DMS153 (cell line): ENCODE results near the gene COL4A1.
"Not testable (repeated sequence)": the region's sequence is repeated elsewhere in the genome, so short reads cannot be mapped to it uniquely, and the experiment has no call there.

Experiments used
- DNase-seq: peaks from one replicate; lab custom pipeline; 2025; lab: John Stamatoyannopoulos, UW

Gene COL4A1

DNA sequence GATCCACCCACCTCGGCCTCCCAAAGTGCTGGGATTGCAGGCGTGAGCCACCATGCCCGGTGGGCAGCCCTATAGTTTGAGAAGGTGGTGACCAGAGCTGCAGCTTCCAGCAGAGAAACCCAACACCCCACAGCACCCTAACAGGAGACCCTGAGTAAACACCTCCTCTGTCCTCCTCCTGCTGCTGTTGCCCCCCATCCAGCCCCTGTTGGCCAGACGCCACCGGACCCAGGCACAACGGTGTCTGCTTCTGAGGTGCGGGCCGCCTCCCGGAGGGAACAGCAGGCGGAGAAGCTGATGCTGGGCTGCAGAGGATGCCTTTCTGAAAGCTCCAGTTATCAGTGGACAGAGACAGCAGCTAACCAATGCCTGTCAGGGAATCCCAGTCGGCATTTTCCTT is 175.5 kb downstream of the COL4A1 start:
- no peak for DNase-seq

DNA sequence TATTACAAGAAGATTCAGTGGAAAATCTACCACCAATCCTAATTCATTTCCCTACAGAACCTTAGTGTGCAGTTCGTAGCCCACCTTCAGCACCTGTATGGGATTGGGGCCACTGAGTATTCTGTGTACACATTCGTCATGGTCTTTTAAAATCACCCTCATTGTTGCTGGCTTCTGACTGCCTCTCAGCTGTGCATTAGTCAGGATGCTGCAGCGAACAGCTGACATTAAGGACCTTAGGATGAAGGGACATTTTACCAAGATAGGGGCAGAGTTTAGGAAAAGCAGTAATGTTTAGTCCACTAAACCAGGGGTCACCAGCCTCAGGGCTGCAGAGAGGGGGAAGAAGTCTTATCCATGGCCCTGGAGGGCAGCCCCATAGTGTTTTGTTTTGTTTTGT is 176.5 kb downstream of the COL4A1 start:
- no peak for DNase-seq

DNA sequence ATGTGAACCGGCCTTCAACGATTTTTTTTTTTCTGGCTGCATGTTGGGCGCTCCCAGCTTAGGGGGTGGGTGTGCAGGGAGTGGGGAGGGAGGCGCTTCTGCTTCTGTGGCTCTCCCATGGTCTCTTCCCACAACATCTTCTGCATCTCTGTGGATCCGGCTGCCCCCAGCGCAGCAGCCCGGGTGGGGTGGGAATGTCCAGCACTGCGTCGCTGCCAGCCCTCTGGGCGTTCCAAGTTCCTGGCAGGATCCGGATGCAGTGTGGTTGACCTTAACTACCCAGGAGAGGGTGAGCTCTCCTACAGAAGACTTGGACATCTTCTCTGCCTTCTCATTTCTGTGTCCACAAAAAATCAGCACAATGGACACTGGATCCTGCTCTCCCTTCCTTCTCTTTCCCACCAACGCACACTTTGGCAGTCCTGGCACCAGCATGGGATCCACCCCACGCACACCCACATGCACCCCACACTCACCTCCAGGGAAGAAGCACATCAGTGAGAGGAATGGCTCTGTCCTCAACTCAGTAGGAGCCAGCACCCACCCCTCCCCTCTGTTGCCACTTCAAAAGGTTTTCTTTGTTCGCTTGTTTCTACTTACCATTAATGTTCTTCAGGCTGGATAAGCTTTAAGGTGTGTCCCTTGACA is 177.3 kb downstream of the COL4A1 start:
- DNase-seq: no peak

DNA sequence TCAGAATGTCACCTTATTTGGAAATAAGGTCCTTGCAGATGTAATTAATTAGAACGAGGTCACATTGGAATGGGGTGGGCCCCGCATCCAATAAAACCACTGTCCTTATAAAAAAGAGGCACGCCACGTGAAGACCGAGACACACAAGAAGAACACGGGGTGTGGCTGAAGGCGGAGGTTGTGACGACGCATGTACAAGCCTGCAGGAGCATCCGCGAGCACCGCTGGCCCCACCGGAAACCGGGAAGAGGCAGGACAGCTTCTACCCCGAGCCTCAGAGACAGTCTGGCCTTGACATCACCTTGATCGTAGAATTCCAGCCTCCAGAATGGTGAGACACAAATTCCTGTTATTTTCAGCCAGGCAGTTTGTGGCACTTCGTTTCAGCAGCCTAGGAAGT is 177.9 kb downstream of the COL4A1 start:
- DNase-seq: peak; percentile 64

DNA sequence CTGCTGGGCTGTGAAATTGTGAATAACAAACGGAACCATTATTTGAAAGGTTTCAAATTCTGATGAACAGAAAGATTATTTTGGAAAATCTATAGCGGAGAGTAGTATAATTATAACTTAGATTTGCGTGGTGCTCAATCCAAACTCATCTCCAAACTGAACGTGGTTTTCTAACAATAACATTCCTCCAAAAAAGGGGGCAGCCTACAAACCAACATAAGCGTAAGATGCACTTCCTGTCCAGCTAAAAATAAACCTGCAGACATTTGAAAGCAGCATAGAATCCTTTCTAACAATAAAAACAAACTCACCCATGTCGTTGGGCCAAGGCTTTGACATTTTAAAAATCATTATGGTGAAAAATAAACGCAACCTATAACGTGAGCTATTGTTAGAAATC is 178.4 kb downstream of the COL4A1 start:
- DNase-seq: no peak

DNA sequence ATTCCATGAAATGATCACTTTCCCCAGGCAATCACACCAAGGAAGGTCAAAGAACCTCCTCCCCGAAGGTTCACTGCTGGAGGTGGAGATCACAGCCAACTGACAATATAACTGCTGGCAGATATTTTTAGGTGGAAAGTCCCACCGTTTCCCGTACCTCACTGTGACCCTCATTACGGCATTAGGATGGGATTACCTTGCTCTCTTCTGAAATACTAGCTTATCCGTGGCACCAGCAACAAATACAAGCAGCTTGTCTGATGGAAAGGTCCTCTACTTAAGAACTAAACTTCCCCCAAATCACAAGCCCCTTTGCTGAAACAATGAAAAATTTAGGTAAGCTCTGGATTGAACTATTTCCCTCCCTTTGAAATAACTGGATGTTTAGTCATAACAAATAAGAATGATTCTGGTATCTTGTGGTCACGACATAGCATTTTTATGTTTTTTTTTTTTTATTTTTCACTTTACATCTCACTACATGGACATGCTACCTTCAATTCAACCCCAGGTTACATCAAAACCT is 178.9 kb downstream of the COL4A1 start:
- no peak for DNase-seq

DNA sequence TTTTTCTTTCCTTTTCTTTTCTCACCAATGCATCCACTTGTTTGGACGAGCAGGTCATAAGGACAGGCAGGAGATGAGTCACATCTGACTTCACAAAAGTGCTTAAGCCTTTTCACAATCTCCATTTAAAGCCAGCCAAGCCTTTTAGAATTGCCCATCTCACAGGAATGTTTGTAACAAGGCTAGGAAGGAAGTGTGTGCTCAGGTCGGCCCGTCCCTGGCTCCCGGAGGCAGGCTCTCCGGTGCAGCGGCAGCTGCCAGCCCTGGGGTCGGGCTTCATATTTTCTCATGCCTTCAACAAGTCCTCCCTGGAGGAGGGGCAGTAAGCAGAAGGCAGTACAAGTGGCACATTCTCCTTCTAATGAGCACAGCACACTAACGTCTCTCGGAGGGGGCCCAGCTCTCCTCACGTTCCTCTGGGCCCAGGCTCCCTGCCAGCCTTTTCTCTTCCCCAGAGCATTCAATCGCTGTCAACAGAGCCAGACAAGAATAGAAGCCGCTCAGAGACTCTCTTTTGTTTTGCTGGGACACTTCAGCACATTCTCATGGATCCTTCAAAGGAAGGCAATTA is 180.5 kb downstream of the COL4A1 start:
- peak; percentile 31 for DNase-seq

DNA sequence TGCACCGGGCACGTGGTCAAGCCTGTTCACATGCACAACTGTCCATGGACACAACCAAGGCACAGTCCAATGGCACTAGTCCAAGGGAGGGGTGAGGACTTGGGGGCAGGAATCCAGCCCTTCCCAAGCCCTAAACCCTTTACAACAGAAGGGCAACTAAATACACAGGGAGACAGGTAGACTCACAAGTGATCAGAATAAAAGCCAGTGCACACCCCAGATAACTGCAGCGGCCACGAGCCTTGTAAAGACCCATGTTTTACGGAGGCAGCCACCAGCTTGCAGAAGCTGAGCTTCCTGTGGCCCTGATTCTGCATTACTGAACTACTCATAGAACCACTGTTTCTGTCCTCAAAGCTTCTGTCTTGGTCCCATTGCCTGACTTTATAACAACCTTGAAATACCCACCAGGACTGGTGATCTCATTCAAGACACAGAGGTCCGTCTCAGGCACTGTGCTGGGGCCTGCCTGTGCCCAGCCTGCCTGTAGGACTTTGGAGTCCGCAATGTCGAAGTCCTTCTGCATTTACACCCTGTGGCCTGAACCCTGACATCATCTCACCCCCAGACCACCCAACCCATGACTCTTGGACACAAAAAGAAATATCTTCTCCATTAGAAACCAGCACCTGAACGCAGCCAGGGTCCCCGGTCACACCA is 181.2 kb downstream of the COL4A1 start:
- no peak for DNase-seq

DNA sequence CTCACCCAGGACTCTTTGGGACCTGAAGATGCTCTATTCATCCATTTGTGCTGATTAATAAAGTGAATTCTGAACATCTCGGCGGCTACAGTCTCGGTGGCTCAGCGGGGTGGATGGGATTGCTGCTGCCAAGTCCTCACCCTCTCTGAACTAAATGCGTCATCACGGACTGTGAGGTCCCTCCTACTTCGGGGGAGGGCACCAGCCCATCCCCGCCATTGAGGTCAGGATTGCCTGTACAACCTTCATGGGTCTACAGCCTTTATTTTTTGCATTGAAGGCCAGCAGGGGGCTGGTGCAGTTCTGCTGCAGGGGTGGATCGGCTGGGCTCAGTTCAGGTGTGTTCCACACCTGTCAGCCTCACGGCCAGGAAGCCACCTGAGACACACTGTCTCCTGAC is 181.8 kb downstream of the COL4A1 start:
- DNase-seq: peak; percentile 86

DNA sequence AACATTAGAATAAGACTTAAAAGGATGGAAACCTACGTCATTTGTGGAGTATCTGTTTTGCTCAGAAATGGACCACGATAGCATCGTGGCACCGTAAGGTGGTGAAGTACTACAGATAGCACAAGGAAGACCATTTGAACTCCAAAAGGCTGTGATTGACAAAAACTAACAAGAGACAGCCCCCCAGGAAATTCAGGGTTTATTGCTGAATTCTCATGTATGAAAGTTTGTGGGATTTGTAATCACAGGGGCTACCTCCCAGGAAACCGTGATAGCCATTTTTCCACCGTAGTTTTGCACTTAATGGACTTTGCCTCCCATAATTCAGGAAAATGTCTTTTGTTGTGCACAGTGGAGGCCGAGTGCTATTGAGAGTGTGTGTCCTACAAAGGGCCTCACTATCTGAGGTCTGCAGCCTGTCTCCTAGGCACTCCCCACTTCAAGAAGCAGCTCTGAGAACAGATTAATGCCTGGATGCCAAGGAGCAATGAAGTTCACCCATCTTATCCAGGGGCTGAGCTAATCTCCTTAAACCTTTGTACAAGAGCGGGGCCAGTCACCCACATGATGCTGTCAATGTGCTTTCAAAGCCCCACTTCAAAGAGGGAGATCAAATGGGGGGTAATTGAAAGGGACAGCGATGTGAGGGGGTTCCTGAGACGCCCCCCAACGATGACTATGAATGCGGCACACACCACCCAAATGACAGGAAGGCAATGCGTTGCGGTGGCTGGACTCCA is 182.6 kb downstream of the COL4A1 start:
- DNase-seq: no peak

DNA sequence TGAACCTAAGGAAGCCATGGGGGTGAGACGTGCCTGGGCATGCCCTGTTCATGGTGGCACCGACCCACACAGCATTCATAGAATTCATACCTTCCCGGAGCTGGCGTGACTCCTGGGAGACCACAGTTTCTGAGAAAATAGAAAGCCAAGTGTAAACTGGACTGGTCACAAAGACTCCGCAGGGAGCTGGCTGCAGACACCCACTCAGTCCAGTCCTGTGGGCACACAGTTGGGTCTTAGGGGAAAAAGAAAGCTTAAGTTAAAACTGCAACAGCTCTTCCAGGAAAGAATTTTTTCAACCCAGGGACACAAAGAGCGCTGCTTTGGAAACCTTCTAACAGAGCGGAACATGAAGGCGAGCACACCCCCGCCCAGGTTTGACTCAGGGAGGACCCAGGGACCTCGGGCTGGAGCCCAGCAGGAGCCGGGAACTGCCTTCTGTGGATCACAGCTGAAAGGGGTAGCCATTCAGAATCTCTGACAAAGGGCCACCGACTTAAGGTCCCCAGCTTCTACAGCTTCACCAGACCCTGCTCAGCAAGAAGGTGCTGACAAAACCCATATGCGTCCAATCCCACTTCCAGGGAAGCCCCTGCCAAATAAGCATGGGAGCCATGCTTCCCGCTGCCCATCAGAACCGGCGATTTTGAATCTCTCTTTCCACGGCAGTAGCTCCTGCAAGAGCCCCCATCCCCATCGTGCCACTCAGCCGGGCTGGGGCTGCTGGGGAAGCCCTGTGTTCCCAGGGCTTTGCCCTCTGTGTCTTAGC is 183.7 kb downstream of the COL4A1 start:
- peak; percentile 52 for DNase-seq

DNA sequence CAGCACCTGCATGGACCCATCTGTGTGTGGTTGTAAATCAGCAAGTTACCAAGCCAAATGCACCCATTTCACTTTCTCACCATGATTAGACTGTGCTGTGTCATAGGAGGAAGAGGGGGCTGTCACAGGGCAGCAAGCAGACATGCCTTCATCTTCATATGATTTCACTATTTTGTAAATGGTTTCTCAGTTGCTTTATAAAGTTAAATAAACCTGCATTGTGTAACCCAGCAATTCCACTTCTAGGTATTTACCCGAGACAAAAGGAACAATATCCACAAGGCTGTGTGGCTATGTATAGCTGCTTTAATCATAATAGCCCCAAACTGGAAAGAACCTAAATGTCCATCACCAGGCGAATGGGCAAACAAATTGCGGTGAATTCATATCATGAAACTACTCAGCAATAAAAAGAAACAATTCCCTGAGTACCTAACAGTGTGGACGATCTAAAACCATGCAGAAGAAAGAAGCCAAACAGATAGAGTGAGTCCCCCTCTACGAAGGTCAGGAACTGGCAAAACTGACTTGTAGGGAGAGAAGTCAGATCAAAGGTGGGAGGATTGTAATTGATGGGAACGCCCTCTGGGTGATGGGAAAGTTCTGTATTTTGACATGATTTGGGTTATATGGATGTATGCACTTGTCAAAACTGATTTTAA is 185.4 kb downstream of the COL4A1 start:
- no peak for DNase-seq

DNA sequence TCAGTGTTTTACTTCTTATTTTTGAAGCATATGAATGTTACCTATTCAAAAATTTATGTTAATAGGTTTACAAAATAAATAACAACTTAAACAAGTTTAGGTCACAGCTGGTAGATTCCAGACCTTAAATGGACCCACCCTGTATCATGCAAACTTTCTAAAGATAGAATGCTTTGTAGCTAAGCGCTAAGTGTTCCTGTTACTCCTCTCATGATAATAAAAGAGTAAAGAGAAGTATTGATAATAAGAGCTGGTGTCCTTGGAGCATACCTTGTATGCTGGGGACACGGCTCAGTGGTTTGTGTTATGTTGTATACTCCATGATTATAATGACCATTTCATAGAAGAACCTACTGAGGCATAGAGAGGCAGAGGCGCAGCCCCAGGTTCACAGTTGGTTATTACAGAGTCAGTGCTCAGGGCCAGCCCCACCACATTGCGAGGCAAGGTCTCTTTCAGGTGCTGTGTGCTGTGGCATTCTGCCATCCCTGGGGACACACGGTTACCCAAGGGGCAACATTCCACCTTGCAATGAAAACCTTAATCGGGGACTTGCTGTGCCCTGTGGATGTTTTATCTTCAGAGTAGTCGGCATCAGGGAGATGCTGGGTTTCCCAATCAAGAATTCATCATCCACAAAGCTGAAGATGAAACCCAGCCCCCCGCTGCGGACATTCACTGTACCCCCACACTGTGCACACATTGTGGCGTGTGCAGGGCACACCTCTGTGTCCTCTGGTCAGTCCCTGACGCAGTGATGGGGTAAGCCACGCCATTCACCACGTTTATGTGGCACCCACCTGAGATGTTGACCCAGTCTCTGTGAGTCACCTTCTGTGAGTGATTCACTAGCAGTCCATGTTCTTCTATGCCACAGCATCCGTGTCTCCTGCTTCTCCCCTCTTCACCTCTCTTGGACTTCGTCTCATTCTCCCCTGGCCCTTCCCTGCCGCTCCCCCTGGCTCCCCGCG is 186.7 kb downstream of the COL4A1 start:
- no peak for DNase-seq

DNA sequence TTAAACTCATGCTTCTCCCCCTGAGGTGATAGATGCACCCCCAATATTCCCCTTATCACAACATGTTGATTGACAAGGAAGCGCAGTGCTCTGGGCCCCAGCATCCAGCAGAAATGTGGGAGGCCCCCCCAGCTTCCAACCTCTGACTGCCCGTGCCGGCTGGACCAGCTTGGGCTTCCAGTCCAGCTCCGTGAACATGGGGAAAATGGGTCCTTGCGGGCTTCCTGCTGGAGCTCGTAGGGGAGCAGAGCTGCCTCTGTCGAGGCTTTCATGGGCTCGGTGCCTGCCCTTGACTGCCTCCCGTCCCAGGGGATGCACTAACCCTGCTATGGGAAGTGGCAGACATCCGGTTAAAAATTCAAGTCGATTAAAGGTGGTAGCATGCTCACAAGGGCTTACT is 188.9 kb downstream of the COL4A1 start:
- DNase-seq: no peak

DNA sequence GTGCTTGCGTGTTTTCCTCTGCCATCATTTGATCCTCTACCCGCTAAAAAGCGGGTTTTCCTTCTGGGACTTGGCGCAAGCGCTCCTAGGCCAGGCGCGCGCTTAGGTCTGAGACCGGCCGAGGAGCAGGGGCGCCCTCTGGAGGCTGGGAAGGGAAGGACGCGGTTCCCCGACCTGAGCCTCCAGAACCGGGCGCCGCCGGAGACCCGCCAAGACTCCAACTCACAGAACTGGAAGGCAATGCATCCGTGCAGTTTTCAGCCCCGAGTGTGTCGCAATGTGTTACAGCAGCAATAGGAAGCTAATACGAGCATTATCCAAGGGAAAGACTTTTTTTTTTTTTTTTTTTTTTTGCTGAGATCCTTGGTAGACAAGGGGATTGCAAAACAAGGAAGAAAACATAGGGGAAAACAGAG is 190.9 kb downstream of the COL4A1 start:
- DNase-seq: no peak

DNA sequence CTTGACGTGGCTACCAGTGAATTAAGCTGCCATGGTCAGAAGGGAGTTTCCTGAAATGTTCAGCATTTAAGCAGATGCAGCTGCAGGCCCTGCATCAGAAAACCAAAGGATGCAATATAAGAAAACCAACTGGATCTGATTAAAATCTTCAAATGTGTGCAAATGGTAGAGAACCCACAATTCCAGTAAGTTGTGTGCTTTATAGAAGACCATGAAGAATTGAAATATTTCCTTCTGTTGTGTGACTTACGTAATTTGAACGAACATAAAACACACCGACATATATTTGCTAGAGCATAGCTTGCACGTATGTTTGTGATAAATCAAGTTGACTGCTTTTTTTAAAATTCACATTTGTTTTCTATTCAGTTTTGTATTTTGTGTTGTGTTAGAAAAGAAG is 191.4 kb downstream of the COL4A1 start:
- no peak for DNase-seq

DNA sequence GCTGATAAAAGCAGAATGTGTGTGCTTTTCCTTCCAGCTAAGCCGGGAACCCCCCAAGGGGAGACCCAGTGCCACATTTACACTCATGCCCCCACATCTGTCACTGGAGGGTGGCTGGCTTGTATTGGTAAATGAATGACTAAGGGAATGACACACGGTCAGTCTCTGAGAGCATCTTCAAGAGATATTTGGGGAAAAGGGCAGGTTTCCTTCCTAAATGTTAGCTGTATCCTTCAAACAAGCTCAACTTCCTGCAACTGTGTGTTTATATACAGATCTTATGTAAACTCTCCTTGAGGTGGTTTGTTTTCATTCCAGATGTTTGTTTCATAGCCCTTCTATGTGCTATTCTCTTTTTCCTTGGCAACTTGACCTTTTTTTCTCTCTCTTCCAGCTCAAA is 192.6 kb downstream of the COL4A1 start:
- no peak for DNase-seq

DNA sequence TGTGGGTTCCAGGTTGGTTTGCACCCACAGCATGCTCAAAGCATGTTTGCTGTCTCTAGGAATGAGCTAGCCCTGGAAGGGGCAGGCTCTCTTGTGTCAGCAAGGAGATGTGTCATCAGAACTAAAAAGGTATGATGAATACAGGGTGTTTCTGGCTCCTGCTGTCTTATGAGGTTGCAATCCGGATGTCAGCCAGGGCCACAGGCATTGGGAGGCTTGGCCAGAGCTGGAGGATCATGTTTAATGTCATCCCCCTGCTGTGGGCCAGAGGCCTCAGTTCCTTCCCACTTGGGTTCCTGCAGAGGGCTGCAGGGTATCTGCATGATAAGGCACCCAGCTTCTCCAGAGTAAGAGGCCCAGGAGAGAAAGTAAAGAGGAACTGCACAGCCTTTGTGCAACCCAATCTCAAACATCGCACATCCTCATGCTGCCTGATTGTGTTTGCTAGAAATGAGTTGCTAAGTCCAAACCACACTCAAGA is 193.6 kb downstream of the COL4A1 start:
- no peak for DNase-seq

DNA sequence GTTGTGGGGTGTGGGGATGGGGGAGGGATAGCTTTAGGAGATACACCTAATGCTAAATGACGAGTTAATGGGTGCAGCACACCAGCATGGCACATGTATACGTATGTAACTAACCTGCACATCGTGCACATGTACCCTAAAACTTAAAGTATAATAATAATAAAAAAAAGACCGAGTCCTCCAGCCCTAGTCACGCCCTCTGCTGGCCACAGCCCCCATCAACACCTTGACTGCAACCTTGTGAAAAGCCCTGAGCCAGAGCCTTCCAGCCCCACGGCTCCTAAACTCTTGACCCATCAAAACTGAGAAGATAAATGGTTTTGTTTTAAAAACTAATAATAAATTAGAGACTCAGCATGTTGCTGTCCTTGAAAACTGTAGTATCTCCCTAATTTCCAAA is 194.6 kb downstream of the COL4A1 start:
- not testable (repeated sequence) for DNase-seq

DNA sequence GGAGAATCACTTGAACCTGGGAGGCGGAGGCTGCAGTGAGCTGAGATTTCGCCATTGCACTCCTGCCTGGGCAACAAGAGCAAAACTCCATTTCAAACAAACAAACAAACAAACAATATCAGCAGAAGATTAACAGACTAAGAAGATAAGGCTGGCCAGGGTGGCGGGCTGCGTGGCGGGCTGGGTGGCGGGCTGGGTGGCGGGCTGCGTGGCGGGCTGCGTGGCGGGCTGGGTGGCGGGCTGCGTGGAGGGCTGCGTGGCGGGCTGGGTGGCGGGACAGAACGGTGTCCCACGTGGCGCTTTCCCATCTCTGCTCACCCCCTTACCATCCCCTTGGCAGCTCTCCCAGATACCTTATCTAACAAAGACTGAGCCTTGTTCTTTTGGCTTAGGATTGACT is 196.2 kb downstream of the COL4A1 start:
- DNase-seq: no peak
